Pulmonary artery endothelial cell (primary cell): ENCODE data around the gene TNNC2. TPM values are rescaled to one million over a fixed set of nuclear protein-coding genes. Genes with fewer than 3 reads are reported as not detected.
"Not testable (repeated sequence)": the region's sequence is repeated elsewhere in the genome, so short reads cannot be mapped to it uniquely, and the experiment has no call there.

Experiments used
- DNase-seq: peaks from one replicate; pipeline ENCODE4 v3.0.0-alpha.2; 2011; ENCODE audit warnings: low read depth, low spot score
- total RNA-seq: library from RNA; depleted of rRNA; stranded (reverse); fragments of >200 nt; gene quantifications from 2 replicates; pipeline ENCODE4 v1.2.3, GENCODE V29; 2014

TNNC2 gene
- not detected in 2 replicates for total RNA-seq

DNA sequence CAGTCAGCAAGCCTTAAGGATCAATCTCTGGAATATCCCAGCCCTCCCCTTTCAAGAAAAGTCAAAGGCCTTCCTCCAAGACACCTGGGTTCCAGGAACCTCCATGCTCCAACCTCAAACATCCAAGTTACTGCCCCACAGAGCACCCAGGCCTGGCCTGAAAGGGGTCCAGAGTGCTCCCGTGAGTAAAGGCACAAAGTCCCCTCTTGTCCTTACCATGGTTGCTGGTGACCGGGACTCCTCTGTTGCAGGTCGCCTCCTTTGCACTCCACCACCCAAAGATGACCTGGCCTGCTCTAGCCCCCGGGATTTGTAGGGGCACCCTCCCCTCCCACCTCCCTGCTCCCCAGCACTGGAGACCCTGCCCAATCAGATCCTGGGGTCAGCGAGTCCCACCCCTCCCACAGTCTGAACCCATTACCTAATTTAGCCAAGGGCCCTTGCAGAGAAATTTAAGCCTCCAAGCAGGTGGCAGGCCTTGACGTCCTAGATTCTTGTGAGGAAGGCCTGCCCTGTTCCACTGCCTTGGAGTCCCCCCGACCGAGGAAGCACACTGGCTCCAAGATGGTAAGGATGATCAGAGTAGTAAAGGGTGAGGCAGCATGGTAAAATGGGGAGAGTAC lies at the start of gene TNNC2:
TNNC2 (minus strand) TSS at position 283 of the 623 bp plus-strand sequence; CDS start at position 219, 64 bp downstream.
- no peak for DNase-seq

DNA sequence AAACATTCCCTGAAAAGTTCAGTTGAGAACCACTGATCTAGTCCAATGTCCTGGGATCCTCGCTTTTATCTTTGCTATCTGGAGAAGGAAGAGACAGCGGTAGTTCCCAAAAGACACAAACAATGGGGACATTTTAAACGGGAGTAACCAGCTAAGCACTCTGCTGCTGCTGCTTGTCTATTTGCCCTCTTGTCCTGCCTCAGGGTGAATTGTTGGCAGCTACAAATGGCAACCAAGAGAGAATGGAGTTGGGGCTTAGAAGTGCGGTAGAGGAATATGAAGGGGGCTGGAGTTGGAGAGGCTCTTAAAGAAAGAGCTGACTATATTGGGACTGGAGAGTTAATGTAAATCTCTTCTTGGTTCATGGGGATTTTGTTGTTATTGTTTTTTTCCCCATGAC lies 47.5 kb upstream of the TNNC2 start:
- no peak for DNase-seq

DNA sequence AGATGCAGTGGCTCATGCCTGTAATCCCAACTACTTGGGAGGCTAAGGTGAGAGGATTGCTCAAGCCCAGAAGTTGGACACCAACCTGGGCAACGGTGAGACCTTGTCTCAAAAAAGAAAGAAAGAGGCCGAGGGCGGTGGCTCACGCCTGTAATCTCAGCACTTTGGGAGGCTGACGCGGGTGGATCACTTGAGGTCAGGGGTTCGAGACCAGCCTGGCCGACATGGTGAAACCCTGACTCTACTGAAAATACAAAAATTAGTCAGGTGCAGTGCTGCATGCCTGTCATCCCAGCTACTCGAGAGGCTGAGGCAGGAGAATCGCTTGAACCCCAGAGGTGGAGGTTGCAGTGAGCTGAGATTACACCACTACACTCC lies 47.0 kb upstream of the TNNC2 start:
- DNase-seq, result not testable (repeated sequence)

DNA sequence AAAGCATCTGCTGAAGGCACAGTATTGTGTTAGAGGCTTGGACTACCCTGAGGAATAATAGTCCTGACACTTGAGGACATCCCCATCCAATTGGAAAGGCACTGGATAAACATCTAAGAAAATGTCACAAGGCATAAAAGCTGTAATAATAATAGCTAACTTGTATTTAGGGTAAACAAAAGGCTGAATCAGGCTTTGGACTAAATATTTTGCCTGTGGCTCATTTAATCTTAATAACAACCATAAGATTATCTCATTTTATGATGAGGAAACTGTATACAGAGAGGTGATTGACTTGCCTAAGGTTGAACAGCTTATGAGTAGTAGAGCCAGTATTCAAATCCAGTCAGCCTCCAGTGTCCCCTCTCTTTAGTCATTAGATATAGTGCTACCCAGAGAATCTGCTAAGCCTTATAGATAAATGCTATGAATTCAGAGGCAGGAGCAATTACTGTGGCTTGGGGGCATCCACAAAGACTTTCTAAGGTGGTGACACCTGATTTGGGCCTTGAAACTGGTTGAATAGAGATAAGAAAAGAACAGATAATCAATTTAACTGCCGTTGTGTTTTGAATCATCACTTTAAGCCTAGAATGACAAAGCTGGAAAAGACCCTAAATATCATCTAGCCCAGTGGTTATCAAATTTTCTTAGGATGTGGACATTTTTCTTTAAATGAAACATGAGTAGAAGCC lies 46.4 kb upstream of the TNNC2 start:
- DNase-seq, result no peak

DNA sequence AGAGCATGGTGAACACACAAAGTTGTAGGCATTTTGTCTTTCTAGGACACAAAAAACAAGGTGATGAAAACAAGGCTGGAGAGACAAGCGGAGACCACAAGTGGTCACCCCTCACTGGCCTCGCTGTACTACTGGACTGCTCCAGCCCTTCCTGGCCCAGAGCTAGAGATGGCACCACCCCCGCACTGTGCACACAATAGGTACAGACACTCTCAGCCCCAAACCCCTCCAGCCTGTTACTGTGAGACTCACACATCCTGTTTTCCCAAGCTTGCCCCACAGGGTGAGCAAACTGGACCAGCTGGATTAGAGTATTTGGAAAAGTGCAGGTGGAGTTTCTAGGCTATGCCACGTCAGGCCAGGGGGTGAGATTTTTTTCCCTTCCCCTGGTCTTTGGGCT lies 45.5 kb upstream of the TNNC2 start:
- no peak for DNase-seq

DNA sequence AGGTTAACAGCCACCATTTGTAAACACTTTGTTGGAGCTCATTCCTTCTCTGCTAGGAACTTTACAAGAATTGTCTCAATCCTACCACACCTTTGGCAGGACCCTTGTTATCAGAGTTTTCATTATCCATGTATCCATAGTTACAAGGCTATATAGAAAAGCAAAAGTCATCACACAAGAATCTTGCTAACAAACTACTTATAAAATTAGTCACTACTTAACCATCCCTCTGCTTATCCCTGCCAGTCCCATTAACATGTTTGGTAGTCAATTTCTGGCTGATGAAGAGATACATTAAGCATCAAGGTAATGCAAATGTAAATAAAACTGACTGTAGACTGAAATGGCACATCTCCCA lies 40.7 kb upstream of the TNNC2 start:
- DNase-seq, result no peak

DNA sequence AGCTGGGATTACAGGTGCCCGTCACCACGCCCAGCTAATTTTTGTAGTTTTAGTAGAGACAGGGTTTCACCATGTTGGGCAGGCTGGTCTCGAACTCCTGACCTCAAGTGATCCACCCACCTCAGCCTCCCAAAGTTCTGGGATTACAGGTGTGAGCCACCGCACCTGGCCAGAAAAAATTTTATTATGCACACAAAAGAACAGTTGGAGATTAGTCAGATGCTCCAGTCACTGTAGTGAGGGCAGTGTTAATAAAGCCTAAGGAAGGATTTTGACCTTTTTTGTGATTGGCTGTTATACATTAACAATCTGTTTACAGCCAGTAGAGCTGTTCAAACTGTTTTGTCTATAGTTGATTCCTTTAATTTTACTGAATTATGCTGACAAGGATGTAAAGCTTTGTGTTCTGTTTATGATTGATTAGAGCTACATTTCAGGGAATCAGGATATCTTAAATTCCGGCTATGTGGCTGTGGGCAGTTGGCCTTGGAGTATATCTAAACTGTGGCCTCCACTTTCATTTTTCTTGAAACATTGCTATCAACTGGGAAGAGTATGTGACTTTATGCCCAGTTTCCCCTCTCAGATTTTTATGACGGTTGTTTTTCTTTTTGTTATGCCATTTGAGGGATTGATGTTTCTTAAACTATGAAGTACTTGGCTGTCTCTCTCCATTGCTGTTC lies 40.2 kb upstream of the TNNC2 start:
- no peak for DNase-seq

DNA sequence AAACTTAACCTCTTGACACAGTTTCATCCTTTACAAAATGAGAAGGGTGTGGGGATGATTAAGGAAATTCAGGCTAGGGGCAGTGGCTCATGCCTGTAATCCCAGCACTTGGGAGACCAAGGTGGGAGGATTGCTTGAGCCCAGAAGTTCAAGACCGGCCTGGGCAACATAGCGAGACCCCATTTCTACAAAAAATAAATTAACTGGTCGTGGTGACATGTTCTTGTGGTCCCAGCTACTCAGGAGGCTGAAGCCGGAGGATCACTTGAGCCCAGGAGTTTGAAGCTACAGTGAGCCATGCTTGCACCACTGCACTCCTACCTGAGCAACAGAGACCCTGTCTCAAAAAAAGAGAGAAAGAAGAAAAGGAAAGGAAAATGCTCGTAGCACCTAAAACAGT lies 39.3 kb upstream of the TNNC2 start:
- DNase-seq, result no peak

DNA sequence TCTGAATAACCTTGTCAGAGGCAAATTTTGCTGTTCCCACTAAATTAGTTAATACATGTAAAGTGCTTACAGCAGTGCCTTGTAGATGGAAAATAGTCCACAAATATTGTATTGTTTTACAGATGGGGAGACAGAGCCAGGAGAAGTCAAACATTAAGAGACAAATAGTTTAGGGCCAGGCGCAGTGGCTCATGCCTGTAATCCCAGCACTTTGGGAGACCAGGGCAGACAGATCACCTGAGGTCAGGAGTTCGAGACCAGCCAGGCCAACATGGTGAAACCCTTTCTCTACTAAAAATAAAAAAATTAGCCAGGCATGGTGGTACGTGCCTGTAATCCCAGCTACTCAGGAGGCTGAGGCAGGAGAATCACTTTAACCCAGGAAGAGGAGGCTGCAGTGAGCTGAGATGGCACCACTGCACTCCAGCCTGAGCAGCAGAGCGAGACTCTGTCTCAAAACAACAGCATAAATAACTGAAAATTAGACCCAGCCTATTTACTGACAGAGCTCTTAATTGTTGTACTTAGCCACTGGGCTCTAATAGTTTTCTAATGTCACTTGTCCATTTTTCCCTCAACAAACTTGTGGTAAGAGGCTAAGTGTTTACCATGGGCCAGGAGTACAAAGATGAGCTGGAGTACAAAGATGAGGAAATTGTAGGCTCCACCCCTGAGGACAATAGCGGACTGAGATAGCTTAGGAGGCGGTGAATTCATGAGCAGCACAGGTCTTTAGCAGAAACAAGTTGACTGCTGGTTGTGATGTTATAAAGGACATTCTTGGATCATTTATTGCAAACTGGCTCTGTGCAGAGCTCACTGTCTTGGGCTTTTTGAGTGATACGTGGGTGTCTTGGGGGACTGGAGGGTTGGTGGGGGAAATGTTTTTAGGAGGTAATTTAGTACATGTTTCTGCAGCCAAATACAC lies 36.7 kb upstream of the TNNC2 start:
- no peak for DNase-seq

DNA sequence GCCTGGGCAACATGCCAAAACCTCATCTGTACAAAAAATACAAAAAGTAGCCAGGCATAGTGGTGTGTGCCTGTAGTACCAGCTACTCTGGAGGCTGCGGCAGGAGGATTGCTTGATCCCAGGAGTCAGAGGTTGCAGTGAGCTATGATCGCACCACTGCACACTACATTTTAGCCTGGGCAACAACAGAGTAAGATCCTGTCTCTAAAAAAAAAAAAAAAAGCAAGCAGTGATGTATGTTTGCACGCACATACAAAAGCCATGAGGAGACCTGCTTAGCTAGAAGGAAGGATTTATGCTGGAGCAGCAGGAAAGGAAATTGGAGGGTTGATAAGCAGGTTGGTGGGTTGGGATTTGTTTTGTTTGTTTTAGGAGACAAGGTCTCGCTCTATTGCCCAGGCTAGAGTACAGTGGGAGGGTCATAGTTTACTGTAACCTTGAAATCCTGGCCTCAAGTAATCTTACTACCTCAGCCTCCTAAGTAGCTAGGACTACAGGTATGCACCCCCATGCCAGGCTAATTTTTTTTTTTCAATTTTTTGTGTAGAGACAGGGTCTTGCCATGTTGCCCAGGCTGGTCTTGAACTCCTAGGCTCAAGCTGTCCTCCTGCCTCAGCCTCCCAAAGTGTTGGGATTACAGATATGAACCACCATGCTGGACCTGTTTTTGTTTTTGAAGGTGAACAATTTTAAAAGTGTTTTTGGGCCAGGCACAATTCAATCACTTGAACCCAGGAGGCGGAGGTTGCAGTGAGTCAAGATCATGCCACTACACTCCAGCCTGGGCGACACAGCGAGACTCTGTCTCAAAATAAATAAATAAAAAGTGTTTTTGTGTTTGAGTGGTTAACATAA lies 34.3 kb upstream of the TNNC2 start:
- no peak for DNase-seq

DNA sequence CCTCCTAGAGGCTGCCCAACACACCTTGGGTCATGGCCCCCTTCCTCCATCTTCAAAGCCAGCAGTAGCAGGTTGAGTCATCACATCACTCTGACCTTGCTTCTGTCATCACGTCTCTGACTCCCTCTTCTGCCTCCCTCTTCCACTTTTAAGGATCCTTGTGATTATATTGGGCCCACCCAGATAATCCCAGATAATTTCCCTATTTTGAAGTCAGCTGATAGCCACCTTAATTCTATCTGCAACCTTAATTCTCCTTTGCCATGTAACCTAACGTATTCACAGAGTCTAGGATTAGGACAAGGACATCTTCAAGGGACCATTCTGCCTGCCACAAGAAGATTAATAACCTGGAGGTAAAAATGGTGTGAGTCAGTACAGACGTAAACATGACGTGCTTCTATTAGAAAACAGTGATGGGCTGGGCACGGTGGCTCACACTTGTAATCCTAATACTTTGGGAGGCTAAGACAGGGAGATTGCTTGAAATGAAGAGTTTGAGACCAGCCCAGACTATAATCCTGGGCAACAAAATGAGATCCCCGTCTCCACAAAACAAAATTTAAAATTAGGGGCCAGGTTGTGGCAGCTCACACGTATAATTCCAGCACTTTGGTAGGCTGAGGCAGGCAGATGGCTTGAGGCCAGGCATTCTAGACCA lies 33.6 kb upstream of the TNNC2 start:
- no peak for DNase-seq

DNA sequence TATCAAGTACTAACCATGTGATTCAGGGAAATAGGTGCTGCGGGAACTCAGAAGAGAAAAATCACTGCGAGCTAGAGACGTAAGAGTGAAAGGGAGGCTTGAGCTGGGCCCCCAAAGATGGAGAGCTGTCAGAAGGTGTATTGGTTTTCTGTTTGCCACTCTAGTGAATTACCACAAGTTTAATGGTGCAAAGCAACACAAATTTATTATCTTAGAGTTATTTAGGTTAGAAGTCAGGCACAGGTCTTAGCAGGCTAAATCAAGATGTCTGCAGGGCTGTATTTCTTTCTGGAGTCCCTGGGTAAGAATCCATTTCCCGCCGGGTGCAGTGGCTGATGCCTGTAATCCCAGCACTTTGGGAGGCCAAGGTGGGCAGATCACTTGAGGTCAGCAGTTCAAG lies 32.8 kb upstream of the TNNC2 start:
- DNase-seq, result no peak

DNA sequence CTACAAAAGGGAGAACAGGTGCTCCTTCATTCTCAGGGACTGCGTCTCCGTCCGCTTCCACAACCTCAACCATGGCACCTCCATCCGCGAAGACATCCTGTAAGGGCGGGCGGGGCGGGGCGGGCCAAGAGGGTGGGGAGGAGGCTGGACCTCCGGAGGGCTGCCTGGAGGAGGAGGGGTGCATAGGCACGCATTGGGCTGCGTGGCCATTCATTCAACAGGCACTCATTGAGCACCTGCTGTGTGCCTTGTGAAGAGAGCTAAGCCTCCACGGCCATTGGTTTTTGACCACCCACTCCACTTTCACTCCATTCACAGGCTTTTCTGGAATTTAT lies 30.7 kb upstream of the TNNC2 start:
- no peak for DNase-seq

DNA sequence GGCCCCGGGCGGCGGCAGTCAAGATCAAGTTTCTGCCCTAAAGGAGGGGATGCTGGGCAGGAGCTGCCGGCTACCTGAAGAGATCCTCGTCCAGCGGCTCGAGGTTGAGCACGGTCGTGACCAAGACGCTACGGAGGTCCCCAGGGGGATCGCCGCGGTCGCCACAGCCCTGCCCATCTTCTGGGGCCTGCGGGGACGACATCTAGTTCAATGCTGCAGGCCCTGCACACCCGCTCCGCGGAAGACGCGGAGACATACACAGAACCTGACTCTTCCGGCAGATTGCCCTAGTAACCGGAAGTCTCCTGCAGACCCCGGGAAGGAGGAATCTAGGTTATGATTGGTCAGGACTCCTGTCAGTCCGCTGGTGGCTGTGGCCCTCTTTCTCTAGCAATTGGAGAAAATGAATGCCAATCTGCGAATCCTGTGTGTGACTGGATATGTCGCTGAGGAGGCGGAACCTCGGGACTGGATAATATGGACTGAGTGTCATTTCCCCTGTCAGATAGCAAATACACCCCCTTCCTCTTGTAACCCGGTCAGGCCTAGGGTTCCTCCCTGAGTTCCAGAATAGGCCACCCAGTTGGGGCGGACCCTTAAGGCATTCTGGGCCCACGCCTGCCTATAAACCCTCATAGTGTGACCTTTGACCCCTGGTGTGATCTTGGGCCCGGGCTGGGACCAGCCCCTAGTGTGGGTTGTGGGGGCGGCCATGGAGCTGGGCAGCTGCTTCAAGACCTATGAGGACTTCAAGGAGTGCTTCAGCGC lies 30.2 kb upstream of the TNNC2 start, which contains the start of the genes ACOT8 and ZSWIM3:
ACOT8 (minus strand) TSS at position 279 of the 768 bp plus-strand sequence; CDS start at position 202, 77 bp downstream.
ZSWIM3 (plus strand) TSS at position 501 of the 768 bp plus-strand sequence; CDS start at position 713, 212 bp downstream.
- DNase-seq, result peak; percentile 100

DNA sequence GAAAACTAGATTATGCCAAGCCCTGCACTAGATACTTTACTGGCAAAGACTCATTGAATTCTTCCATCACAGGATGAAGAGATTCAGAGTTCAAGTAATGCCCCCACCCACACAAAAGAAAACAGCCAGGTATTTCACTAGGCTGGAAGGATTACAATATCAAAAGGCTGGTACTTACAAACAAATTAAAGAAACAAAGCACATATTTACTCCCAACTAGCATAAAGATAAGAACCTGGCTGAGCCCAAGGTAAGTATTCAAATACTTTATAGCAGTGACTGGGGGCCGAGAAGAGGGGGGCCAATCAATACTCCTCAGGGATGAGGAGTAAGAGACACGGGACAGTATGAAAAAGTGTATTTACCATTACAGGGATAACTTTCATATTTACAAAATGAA lies 26.4 kb upstream of the TNNC2 start:
- DNase-seq, result no peak

DNA sequence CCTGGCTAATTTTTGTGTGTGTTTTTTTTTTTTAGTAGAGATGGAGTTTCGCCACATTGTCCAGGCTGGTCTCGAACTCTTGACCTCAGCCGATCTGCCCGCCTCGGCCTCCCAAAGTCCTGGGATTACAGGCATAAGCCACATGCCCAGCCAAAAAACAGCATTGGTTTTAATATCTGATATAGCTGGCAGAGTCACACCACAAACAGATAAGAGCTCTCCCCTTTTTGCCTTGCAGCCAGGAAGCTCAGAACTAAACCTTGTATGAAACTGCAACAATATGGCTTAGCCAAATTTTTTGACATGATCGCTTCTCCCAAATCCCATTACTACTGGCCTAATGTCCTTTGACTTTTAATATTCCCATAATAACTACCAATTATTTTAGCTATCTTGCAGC lies 25.2 kb upstream of the TNNC2 start:
- DNase-seq, result no peak

DNA sequence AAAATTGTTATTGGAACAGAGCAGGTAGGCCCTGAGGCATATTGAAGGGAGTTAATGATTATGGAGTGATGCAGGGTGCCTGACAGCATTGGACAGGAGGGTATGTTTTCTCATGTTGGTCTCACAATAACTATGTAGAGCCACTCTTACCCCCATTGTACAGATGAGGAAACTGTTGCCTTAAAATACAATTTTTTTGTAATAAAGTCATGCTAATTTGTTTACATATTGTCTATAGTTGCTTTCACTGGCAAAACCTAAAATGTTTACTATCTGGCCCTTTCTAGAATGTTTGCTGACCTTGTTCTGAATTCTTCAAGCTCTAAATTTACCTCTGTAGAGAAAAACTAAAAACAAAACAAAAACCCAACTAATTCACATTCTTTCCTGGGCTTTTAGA lies 24.4 kb upstream of the TNNC2 start:
- no peak for DNase-seq

DNA sequence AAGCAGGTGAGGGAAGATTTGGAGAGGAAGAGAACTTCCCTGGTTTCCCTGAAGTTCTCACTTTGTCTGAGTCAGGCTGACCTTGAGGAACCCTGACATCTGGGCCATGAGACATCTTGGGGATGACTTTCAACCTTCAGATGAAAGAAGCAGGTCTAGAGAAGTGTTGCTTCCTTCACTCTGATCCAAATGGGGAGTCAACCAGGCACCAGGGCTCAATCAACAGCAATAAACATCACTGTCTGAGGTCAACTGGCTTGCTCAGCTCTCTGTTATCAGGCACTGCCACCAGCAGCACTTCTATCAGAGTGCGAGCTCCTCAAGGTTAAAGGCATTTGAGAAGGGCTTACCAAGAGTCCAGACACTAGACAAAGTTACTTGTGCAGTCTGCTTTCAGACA lies 23.8 kb upstream of the TNNC2 start:
- no peak for DNase-seq

DNA sequence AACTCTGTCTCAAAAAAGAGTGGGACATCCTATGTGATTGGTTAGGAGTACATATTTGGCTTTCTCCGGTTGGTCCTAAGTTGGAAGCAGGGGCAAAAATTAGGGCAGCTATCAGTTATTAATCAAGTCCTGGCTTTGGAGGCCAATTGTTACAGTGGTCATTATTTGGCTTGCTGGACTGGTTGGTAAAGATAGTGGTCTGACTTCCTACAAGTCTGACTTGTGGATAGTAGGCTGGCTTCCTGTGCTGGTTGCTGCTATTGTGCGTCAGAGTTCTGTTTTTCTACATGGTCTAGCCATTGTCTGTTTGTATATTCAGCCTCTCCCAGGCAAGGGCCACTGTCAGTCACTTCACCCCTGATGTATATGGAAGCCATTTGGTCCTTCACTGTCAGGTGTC lies 23.1 kb upstream of the TNNC2 start:
- DNase-seq, result no peak
